Panc1 (cell line): ENCODE data around the gene POU2AF1.

ENCODE experiments used
- SIN3A ChIP-seq: IDR thresholded peaks from 2 replicates; pipeline ENCODE4 v1.6.1; 2012; ENCODE audit warnings: low read depth, mild to moderate bottlenecking, low read length, moderate library complexity, borderline replicate concordance; ENCODE audit not compliant: insufficient read depth
- TCF7L2 ChIP-seq: IDR thresholded peaks from 2 replicates; pipeline ENCODE4 v1.6.1; 2011; ENCODE audit warnings: mild to moderate bottlenecking, low read depth, low read length, inconsistent platforms
- TF ChIP-seq, protein P1 (sequence below): fragments of 450-650 bp; IDR thresholded peaks from 2 replicates; pipeline ENCODE4 v1.5.1; 2017; ENCODE audit warnings: mild to moderate bottlenecking
- TF ChIP-seq, protein P2 (sequence below), 2 experiments: IDR thresholded peaks; 2 replicates each; pipeline ENCODE4 v1.6.1; 2011 to 2012; ENCODE audit warnings: low read depth in 2 of 2, control low read depth in 1 of 2, low read length in 1 of 2, mild to moderate bottlenecking in 1 of 2, moderate library complexity in 1 of 2; ENCODE audit not compliant: insufficient read depth in 1 of 2

DNA sequence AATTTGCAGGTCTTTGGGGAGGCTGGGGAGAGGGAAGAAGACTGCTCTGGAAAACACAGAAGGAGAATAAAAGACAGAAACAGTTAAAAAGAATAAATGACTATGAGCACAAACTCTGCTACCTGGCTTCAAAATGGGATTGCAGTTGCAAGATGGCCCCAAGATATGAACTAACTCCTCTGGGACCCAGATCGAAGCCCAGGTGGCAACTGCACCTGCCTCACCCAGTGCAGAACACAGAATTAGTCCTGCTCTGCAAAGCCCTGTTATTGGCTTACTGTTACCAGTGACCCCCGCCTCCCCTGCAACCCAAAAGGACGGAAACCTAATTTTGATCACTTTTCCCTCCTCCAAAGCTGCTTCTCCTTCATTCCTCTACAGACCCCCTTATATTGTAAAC lies 35.9 kb upstream of the POU2AF1 start:
- TF ChIP-seq TCF7L2 (no peak), SIN3A (no peak)
- TF ChIP-seq, protein P1, sequence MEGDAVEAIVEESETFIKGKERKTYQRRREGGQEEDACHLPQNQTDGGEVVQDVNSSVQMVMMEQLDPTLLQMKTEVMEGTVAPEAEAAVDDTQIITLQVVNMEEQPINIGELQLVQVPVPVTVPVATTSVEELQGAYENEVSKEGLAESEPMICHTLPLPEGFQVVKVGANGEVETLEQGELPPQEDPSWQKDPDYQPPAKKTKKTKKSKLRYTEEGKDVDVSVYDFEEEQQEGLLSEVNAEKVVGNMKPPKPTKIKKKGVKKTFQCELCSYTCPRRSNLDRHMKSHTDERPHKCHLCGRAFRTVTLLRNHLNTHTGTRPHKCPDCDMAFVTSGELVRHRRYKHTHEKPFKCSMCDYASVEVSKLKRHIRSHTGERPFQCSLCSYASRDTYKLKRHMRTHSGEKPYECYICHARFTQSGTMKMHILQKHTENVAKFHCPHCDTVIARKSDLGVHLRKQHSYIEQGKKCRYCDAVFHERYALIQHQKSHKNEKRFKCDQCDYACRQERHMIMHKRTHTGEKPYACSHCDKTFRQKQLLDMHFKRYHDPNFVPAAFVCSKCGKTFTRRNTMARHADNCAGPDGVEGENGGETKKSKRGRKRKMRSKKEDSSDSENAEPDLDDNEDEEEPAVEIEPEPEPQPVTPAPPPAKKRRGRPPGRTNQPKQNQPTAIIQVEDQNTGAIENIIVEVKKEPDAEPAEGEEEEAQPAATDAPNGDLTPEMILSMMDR: no peak
- TF ChIP-seq, protein P2, sequence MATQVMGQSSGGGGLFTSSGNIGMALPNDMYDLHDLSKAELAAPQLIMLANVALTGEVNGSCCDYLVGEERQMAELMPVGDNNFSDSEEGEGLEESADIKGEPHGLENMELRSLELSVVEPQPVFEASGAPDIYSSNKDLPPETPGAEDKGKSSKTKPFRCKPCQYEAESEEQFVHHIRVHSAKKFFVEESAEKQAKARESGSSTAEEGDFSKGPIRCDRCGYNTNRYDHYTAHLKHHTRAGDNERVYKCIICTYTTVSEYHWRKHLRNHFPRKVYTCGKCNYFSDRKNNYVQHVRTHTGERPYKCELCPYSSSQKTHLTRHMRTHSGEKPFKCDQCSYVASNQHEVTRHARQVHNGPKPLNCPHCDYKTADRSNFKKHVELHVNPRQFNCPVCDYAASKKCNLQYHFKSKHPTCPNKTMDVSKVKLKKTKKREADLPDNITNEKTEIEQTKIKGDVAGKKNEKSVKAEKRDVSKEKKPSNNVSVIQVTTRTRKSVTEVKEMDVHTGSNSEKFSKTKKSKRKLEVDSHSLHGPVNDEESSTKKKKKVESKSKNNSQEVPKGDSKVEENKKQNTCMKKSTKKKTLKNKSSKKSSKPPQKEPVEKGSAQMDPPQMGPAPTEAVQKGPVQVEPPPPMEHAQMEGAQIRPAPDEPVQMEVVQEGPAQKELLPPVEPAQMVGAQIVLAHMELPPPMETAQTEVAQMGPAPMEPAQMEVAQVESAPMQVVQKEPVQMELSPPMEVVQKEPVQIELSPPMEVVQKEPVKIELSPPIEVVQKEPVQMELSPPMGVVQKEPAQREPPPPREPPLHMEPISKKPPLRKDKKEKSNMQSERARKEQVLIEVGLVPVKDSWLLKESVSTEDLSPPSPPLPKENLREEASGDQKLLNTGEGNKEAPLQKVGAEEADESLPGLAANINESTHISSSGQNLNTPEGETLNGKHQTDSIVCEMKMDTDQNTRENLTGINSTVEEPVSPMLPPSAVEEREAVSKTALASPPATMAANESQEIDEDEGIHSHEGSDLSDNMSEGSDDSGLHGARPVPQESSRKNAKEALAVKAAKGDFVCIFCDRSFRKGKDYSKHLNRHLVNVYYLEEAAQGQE (IDR thresholded peaks at IDR 0.05; ENCODE audit: insufficient read depth in 1 of 2, low read depth in 2 of 2, low read length in 1 of 2): no peak
